ENCODE results near the gene GASK1B. TPM values are rescaled to one million over a fixed set of nuclear protein-coding genes. Genes with fewer than 3 reads are reported as not detected.

Gene GASK1B
- total and polyA plus RNA-seq, 2 of the 13 experiments (the other 11 are each of a cell fraction or from before 2014, with no cell fraction given) = 29.1 to 40.4 TPM

GRCh38 chr4:158209825-158210807 is 37.3 kb upstream of the GASK1B start, which contains the start of gene TMEM144 (continued):
- TF ChIP-seq, protein P1, sequence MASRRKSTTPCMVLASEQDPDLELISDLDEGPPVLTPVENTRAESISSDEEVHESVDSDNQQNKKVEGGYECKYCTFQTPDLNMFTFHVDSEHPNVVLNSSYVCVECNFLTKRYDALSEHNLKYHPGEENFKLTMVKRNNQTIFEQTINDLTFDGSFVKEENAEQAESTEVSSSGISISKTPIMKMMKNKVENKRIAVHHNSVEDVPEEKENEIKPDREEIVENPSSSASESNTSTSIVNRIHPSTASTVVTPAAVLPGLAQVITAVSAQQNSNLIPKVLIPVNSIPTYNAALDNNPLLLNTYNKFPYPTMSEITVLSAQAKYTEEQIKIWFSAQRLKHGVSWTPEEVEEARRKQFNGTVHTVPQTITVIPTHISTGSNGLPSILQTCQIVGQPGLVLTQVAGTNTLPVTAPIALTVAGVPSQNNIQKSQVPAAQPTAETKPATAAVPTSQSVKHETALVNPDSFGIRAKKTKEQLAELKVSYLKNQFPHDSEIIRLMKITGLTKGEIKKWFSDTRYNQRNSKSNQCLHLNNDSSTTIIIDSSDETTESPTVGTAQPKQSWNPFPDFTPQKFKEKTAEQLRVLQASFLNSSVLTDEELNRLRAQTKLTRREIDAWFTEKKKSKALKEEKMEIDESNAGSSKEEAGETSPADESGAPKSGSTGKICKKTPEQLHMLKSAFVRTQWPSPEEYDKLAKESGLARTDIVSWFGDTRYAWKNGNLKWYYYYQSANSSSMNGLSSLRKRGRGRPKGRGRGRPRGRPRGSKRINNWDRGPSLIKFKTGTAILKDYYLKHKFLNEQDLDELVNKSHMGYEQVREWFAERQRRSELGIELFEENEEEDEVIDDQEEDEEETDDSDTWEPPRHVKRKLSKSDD (CRISPR knock-in tag; IDR thresholded peaks at IDR 0.05; ENCODE audit: low read depth) = no peak
- TF ChIP-seq TARDBP (CRISPR knock-in tag; IDR thresholded peaks at IDR 0.05) (no peak), ZNF878 (CRISPR knock-in tag; IDR thresholded peaks at IDR 0.05) (no peak), ZNF30 (CRISPR knock-in tag; IDR thresholded peaks at IDR 0.05) (no peak), ZFP82 (CRISPR knock-in tag; IDR thresholded peaks at IDR 0.05; ENCODE audit: borderline replicate concordance) (peak; percentile 49; the same call in 1 of the 2 replicates), RBM39 (IDR thresholded peaks at IDR 0.05; ENCODE audit: low read depth, low read length, poor library complexity, severe bottlenecking) (no peak), REXO4 (CRISPR knock-in tag; IDR thresholded peaks at IDR 0.05; ENCODE audit: borderline replicate concordance) (no peak), ZNF792 (CRISPR knock-in tag; IDR thresholded peaks at IDR 0.05) (peak; percentile 34; the same call in 1 of the 2 replicates), ZNF160 (CRISPR knock-in tag; IDR thresholded peaks at IDR 0.05) (no peak), ZBTB7A (CRISPR knock-in tag; IDR thresholded peaks at IDR 0.05) (no peak), RARG (CRISPR knock-in tag; IDR thresholded peaks at IDR 0.05; ENCODE audit: low read depth) (no peak), ZNF331 (CRISPR knock-in tag; IDR thresholded peaks at IDR 0.05) (no peak), KDM6A (CRISPR knock-in tag; IDR thresholded peaks at IDR 0.05; ENCODE audit: low read depth) (no peak), ATF2 (CRISPR knock-in tag; IDR thresholded peaks at IDR 0.05) (no peak), ZNF333 (CRISPR knock-in tag; IDR thresholded peaks at IDR 0.05; ENCODE audit: borderline replicate concordance) (peak; percentile 63; the same call in 1 of the 2 replicates), RAD21 (CRISPR knock-in tag; IDR thresholded peaks at IDR 0.05) (peak; percentile 38; the same call in 1 of the 2 replicates), TOPORS (CRISPR knock-in tag; IDR thresholded peaks at IDR 0.05) (no peak), ZSCAN5A (CRISPR knock-in tag; IDR thresholded peaks at IDR 0.05; ENCODE audit: borderline replicate concordance) (no peak), PAWR (CRISPR knock-in tag; IDR thresholded peaks at IDR 0.05; ENCODE audit: borderline replicate concordance) (no peak), NFRKB (IDR thresholded peaks at IDR 0.05) (no peak), ZFP91 (CRISPR knock-in tag; IDR thresholded peaks at IDR 0.05; ENCODE audit: borderline replicate concordance) (peak; percentile 46; the same call in 1 of the 2 replicates)
